Dendritic cell treated with granulocyte-macrophage colony-stimulating factor and Interleukin-4, amounts not matched to agents 40 ng/mL and 50 ng/mL, for 4 days (primary cell): ENCODE results near the gene RABGEF1.
"Not testable (repeated sequence)": the region's sequence is repeated elsewhere in the genome, so short reads cannot be mapped to it uniquely, and the experiment has no call there.

ENCODE experiments used
- H3K27ac Mint-ChIP-seq: one replicate; pipeline ENCODE4 v1.8.0; 2022; ENCODE audit warnings: mild to moderate bottlenecking, mixed read lengths
- H3K27me3 Mint-ChIP-seq: one replicate; pipeline ENCODE4 v1.8.0; 2022; ENCODE audit warnings: mild to moderate bottlenecking, mixed read lengths
- H3K36me3 Mint-ChIP-seq: one replicate; pipeline ENCODE4 v1.8.0; 2022; ENCODE audit warnings: low read depth, mixed read lengths
- H3K4me1 Mint-ChIP-seq: one replicate; pipeline ENCODE4 v1.8.0; 2022; ENCODE audit warnings: low read depth, mixed read lengths
- H3K4me3 Mint-ChIP-seq: one replicate; pipeline ENCODE4 v1.8.0; 2022; ENCODE audit warnings: mild to moderate bottlenecking, moderate library complexity, mixed read lengths
- H3K9me3 Mint-ChIP-seq: one replicate; pipeline ENCODE4 v1.8.0; 2022; ENCODE audit warnings: mixed read lengths
- intact Hi-C: fragments of 100-400 bp; cut with micrococcal nuclease; formaldehyde crosslinking; loops from one replicate; pipeline ENCODE4 v1.15.0; 2022

RABGEF1 gene

DNA sequence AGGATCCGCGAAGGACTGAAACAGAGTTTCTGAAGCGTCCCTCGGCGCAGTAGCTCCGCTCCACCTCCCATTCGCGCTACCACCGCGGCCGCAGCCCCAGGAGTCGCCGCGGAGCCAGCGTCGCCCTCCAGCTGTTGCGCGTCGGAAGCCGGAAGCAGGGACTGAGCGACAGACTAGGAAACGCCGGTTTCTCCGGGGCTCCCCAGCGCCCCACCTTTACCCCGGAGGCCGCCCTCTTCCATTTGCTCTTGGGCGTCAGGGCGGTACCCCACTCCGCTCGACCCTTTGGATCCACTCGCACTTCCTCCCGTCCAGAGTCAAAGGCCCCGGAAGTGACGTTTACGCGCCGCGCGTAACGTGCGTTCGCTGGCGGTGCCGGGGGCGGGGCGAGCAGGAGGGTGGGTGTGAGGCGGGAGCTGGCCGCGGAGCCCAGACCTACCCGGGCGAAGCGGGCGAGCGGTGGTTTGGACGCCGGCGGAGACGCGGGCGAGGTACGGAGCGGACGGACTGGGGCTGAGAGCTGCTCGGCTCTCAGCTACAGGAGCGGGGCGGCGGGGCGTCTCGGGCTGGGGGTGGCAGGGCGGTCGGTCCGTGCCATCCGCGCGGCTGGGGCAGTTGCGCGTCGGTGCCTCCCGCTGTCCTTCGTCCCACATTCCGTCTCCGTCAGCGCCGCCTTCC, at the start of gene RABGEF1:
RABGEF1 (plus strand) TSS at position 432 of the 678 bp plus-strand sequence. CDS start 31,167 bp downstream, outside the sequence.
- Mint-ChIP-seq H3K27ac (peak within 1 kb of the TSS; percentile 99), H3K9me3 (peaks cover 12% of the 10 kb centered on the region), H3K36me3 (peaks cover 53% of the 10 kb centered on the region), H3K27me3 (no peaks in the 10 kb centered on the region), H3K4me1 (peaks cover 47% of the 10 kb centered on the region), H3K4me3 (peak within 1 kb of the TSS; percentile 96)
- intact Hi-C loops: loop anchor here (1.0 kb wide), 1 partner anchor 58 kb away; no protein-coding TSS in a partner anchor

DNA sequence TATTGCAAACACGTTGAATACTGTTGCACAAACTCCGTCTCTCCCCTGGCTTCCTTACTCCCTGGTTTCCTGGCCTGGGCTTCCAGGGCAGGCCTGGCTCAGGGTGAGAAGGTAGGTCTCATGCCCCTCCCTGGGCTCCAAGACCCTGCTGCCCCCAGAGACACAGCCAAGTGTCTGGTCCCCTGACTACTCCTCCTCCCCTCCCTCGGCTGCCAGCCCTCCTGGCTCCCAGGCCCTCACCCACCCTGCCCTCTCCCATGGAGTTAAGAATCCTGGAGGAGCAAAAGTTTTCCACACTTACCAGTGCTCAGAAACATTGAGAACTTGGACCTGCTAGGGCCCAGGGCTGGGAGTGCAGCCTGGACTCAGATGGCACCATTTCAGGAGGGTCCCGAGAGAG, 47.2 kb upstream of the RABGEF1 start:
- peaks cover 2% of the 10 kb centered on the region for H3K9me3 Mint-ChIP-seq
- H3K36me3 Mint-ChIP-seq: peaks cover 37% of the 10 kb centered on the region
- peak overlapping the region; percentile 17 for H3K27ac Mint-ChIP-seq
- peaks cover 8% of the 10 kb centered on the region for H3K4me1 Mint-ChIP-seq
- no peak overlapping the region for H3K4me3 Mint-ChIP-seq
- no peaks in the 10 kb centered on the region for H3K27me3 Mint-ChIP-seq
- intact Hi-C loops: no loop called here

DNA sequence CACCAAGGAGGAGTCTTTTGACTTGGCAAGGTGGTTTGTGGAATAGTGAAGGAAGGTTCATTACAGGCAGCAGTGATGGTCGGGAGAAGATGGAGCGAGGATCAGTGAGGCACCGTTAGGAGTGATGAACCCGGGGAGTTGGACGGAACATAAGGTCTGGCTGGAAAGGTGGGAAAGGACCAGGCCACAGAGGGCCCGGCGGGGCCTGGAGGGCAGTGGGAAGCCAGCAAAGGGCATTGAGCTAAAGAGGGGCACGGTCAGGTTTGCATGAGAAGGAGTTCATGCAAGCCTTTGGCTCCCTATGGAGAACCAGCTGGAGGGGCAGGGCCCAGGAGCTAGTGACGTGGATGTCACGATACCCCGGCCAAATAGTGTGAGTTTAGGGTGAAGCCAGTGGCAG, 46.2 kb upstream of the RABGEF1 start:
- H3K4me1 Mint-ChIP-seq: peaks cover 8% of the 10 kb centered on the region
- no peaks in the 10 kb centered on the region for H3K27me3 Mint-ChIP-seq
- intact Hi-C loops: no loop called here
- H3K4me3 Mint-ChIP-seq: no peak overlapping the region
- peaks cover 35% of the 10 kb centered on the region for H3K36me3 Mint-ChIP-seq
- no peak overlapping the region for H3K27ac Mint-ChIP-seq
- H3K9me3 Mint-ChIP-seq: no peaks in the 10 kb centered on the region

DNA sequence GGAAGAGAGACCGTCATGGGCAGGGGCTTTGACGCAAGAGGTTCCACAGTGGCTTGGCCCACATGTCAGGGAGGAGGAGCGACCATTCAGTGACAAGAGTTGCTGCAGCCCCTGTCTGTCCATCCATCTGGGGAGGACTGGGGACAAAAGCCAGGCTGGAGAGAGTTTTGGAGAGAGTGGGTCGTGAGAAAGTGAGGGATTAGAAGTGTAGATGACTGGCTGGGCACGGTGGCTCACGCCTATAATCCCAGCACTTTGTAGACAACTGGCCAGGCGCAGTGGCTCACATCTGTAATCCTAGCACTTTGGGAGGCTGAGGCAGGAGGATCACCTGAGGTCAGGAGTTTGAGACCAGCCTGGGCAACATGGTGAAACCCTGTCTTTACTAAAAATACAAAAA, 45.1 kb upstream of the RABGEF1 start:
- H3K4me3 Mint-ChIP-seq, H3K9me3 Mint-ChIP-seq, H3K27ac Mint-ChIP-seq, H3K27me3 Mint-ChIP-seq, H3K4me1 Mint-ChIP-seq, intact Hi-C loops: not testable (repeated sequence)
- peaks cover 35% of the 10 kb centered on the region for H3K36me3 Mint-ChIP-seq

DNA sequence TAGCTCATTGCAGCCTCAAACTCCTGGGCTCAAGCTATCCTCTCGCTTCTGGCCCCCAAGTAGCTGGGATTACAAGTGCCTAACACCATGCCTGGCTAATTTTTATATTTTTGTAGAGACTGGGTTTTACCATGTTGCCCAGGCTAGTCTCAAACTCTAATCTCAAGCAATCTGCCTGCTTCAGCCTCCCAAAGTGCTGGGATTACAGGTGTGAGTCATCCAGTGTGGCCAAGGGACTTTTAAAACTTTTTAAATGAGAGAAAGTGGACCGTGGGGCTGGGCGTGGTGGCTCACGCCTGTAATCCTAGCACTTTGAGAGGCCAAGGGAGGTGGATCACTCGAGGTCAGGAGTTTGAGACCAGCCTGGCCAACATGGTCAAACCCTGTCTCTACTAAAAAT, 44.4 kb upstream of the RABGEF1 start:
- intact Hi-C loops, H3K27ac Mint-ChIP-seq, H3K9me3 Mint-ChIP-seq, H3K4me1 Mint-ChIP-seq, H3K4me3 Mint-ChIP-seq, H3K27me3 Mint-ChIP-seq: not testable (repeated sequence)
- peaks cover 41% of the 10 kb centered on the region for H3K36me3 Mint-ChIP-seq

DNA sequence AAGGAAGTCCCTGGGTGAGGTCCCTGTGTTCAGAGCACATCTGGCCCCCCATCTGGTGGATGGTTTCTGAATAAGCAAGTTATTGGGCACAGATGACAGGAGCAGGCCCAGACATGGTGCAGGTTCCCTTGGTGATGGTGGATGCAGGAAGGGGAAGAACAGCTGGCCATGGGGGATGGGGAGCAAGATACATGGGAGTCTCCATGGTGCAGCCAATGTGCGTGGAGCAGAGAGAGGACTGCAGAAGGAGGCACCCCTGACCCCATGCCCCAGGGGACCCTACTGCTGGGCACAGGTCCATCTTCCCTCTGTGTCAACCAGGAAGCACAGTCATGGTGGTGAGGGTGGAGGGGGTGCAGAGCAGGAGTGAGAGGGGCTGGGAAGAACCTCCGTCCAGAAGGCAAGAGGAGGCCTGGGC, 43.8 kb upstream of the RABGEF1 start:
- Mint-ChIP-seq H3K9me3 (no peaks in the 10 kb centered on the region), H3K4me3 (no peak overlapping the region), H3K27ac (no peak overlapping the region), H3K4me1 (peaks cover 8% of the 10 kb centered on the region), H3K27me3 (no peaks in the 10 kb centered on the region), H3K36me3 (peaks cover 44% of the 10 kb centered on the region)
- intact Hi-C loops: no loop called here

DNA sequence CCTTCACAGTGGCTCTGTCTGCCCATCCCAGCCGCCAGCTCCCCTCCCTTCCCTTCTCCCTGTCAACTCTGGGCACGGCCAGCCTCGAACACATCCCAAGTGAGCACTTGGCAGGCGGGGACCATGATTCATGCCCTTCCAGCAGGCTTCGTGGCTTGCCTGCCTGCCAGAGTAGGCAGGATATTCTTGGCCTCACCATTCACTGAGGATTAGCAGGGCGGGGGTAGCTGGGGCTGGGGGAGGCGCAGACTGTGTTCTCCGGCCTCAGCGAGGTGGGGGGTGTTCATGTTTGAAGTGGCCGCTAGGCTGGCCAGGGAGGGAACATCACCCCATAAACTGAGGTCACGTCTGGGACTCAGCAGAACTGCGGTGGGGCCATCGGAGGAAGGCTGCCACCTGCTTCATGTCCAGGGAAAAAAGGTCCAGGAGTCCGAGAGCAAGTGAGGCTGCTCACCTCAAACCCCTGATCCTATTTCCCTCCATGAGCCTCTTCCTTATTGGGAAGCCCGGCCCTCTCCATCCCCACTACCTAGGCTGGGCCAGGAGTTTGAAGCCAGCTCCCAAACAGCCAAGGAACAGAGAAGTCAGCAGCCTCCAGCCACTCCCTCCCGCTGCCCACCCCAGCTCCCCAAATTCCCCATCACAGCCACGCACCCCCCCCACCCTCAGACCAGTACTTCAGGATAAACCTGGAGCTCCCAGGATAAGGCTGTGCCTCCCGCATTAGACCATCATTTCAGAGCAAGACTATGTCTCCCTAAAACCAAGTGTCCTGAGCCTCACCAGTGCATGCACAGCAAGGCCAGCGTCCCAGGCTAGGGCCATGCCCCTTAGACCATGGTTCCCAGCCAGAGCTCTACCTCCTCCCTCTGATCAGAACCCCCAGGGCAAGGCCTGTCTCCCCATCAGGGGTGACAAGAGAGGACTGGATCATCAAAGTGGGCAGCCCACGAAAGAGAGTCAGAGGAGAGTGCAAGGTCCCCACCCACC, 42.8 kb upstream of the RABGEF1 start:
- no peaks in the 10 kb centered on the region for H3K27me3 Mint-ChIP-seq
- H3K27ac Mint-ChIP-seq: no peak overlapping the region
- H3K9me3 Mint-ChIP-seq: no peaks in the 10 kb centered on the region
- intact Hi-C loops: no loop called here
- H3K36me3 Mint-ChIP-seq: peaks cover 47% of the 10 kb centered on the region
- no peak overlapping the region for H3K4me3 Mint-ChIP-seq
- H3K4me1 Mint-ChIP-seq: peaks cover 6% of the 10 kb centered on the region

DNA sequence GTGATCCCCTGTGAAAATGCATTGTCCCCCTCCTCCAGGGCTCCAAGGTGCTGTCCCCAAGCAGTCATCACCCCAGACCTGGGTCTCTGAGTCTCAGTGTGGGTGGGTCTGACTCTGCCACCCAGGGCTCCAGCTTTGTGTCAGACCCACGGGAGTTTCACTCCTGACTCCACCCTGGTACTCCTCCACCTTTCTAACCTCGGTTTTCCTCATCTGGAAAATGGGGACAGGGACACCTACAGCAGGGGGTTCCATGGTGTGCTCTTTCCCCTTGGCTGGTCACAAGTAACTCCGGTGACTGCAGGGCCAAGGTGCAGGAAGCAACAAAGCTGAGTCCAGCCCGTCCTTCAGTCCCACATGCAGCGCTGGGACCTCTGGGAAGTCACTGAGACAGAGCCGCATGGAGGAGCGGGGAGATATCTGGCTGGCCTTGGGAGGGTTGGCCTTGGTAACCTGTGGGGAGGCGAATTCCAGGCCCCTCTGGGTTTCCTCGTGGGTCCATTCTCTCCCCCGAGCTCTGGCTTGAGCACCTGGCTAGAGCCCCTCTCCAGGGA, 41.8 kb upstream of the RABGEF1 start:
- no peaks in the 10 kb centered on the region for H3K4me1 Mint-ChIP-seq
- no peak overlapping the region for H3K27ac Mint-ChIP-seq
- H3K4me3 Mint-ChIP-seq: no peak overlapping the region
- intact Hi-C loops: no loop called here
- H3K36me3 Mint-ChIP-seq: peaks cover 47% of the 10 kb centered on the region
- H3K27me3 Mint-ChIP-seq: no peaks in the 10 kb centered on the region
- no peaks in the 10 kb centered on the region for H3K9me3 Mint-ChIP-seq

DNA sequence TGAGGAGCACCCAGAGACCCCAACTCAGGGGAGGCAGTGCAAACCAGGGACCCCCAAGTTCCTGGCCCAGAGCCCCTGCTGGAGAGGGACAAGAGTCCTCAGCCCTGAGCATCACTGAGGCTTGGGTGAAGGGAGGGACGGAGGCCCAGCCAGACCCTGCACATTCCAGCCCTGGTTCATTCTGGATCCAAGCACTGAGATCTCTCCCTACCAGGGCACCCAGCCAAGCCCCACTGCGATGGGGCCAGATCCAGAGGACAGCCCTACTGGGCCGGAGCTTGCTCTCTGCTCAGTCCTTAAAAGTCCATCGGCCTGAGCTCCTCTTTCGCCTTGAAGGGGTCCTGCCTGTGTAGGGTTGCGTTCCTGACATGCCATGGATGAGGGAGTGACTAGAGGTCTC, 40.5 kb upstream of the RABGEF1 start:
- intact Hi-C loops: no loop called here

DNA sequence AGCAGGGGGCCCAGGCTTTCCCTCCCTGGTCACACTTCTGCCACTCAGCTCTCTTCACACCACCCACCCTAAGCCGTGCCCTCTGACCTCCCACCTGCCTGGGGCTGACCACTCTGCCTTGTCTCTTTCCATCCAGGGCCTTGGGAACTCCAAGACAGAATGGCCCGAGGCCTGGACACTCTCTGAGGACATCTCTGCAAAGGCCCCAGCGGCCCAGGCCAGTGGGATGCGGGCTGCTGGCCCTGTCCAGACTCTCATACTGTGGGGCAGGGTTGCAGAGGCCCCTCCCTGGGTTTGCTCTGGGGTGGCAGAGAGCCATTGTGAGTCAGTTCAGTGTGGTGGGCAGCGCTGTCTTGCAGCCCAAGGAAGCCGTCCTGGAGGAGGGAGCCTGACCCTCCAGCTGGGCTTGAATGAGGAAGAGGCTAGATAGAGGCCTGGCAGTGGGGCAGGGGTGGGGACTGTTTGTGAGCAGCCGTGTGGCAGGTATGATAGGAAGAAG, 39.9 kb upstream of the RABGEF1 start:
- Mint-ChIP-seq H3K4me3 (no peak overlapping the region), H3K4me1 (no peaks in the 10 kb centered on the region), H3K36me3 (peaks cover 29% of the 10 kb centered on the region), H3K9me3 (no peaks in the 10 kb centered on the region), H3K27me3 (no peaks in the 10 kb centered on the region), H3K27ac (no peak overlapping the region)
- intact Hi-C loops: no loop called here

More for the DNA sequence above, 40.5 kb upstream of the RABGEF1 start:
- H3K4me1 Mint-ChIP-seq: no peaks in the 10 kb centered on the region
- H3K27ac Mint-ChIP-seq: no peak overlapping the region
- H3K9me3 Mint-ChIP-seq: no peaks in the 10 kb centered on the region
- H3K36me3 Mint-ChIP-seq: peaks cover 35% of the 10 kb centered on the region
- no peak overlapping the region for H3K4me3 Mint-ChIP-seq
- H3K27me3 Mint-ChIP-seq: no peaks in the 10 kb centered on the region

DNA sequence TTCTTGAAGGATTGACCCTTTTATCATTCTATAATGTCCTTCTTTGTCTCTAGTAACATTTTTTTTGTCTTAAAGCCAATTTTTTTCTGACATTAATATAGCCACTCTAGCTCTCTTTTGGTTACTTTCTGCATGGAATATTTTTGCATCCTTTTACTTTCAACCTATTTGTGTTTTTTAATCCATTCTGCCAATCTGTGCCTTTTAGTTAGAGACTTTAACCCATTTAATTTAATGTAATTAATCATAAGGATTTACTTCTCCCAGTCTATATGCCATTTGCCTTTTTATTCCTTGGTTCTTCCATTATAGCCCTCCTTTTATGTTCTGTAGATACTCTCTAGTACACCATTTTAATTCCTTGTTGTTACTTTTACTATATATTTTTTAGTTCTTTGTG, 32.7 kb upstream of the RABGEF1 start:
- intact Hi-C loops: no loop called here
- H3K27me3 Mint-ChIP-seq: no peaks in the 10 kb centered on the region
- H3K36me3 Mint-ChIP-seq: peaks cover 68% of the 10 kb centered on the region
- H3K9me3 Mint-ChIP-seq: peaks cover 10% of the 10 kb centered on the region
- H3K4me3 Mint-ChIP-seq: no peak overlapping the region
- H3K27ac Mint-ChIP-seq: no peak overlapping the region
- H3K4me1 Mint-ChIP-seq: no peaks in the 10 kb centered on the region

DNA sequence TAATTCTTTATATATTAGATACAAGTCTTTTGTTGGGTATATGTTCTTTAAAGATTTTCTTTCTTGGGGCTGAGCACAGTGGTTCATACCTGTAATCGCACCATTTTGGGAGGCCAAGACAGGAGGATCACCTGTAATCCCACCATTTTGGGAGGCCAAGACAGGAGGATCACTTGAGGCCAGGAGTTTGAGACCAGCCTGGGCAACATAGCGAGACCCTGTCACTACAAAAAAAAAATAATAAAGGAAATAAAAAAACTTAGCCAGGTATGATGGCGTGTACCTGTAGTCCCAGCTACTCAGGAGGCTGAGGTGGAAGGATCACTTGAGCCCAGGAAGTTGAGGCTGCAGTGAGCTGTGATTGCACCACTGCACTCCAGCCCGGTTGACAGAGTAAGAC, 29.8 kb upstream of the RABGEF1 start:
- intact Hi-C loops, H3K4me1 Mint-ChIP-seq: not testable (repeated sequence)

DNA sequence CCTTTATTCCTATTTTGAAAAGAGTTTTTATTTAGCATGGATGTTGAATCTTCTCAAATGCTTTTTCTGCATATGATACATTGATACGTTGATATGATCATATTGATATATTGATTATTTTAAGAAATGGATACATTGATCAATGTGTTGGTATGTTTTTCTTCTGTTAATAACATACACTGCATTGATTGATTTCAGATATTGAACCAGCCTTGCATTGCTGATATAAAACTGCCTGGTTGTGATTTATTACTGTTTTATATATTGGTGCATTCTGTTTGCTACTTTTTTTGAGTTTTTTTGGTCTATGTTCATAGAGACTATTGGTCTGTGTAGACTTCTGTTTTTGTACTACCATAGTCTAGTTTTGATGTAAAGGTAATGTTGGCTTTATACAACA, 26.8 kb upstream of the RABGEF1 start:
- no peak overlapping the region for H3K27ac Mint-ChIP-seq
- no peak overlapping the region for H3K4me3 Mint-ChIP-seq
- H3K4me1 Mint-ChIP-seq: peaks cover 6% of the 10 kb centered on the region
- intact Hi-C loops: no loop called here
- H3K36me3 Mint-ChIP-seq: peaks cover 89% of the 10 kb centered on the region
- no peaks in the 10 kb centered on the region for H3K27me3 Mint-ChIP-seq
- H3K9me3 Mint-ChIP-seq: peaks cover 18% of the 10 kb centered on the region

More for the DNA sequence above, 29.8 kb upstream of the RABGEF1 start:
- not testable (repeated sequence) for H3K27me3 Mint-ChIP-seq, H3K4me3 Mint-ChIP-seq, H3K27ac Mint-ChIP-seq
- H3K9me3 Mint-ChIP-seq: peaks cover 29% of the 10 kb centered on the region
- H3K36me3 Mint-ChIP-seq: peaks cover 87% of the 10 kb centered on the region

DNA sequence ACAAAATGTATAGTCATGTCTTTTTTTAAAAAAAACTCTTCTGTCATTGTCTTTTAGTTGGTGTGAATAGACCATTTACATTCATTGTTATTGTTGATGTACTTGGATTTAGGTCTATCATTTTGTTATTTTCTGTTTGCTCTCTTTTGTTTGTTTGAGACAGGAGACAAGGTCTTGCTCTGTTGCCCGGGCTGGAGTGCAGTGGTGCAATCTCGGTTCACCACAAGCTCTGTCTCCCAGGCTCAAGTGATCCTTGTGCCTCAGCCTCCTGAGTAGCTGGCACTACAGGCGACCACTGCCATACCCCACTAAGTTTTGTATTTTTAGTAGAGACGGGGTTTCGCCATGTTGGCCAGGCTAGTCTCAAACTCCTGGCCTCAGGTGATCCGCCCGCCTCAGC, 23.9 kb upstream of the RABGEF1 start:
- H3K27ac Mint-ChIP-seq, H3K27me3 Mint-ChIP-seq, H3K4me3 Mint-ChIP-seq, intact Hi-C loops: not testable (repeated sequence)
- H3K36me3 Mint-ChIP-seq: peaks cover 71% of the 10 kb centered on the region
- peaks cover 11% of the 10 kb centered on the region for H3K4me1 Mint-ChIP-seq
- H3K9me3 Mint-ChIP-seq: peaks cover 18% of the 10 kb centered on the region
